ENCODE measurements around the gene ACTN4. TPM values are rescaled to one million over a fixed set of nuclear protein-coding genes. Genes with fewer than 3 reads are reported as not detected.
A peak's percentile ranks its signal among the peaks of the same experiment; 100 is the strongest.
"Not testable (repeated sequence)": the region's sequence is repeated elsewhere in the genome, so short reads cannot be mapped to it uniquely, and the experiment has no call there.

ACTN4 gene
- total and polyA plus RNA-seq, 2 experiments from 2014 or later, result 59.3 to 321 TPM

GRCh38 chr19:38745316-38745715 lies 97.9 kb downstream of the ACTN4 start:
- TF ChIP-seq EZH2 (IDR thresholded peaks at IDR 0.05; ENCODE audit: borderline replicate concordance) (no peak), EZH2phosphoT487 (IDR thresholded peaks at IDR 0.05; ENCODE audit: low read depth, severe bottlenecking, unreplicated experiment) (no peak), CTCF (IDR thresholded peaks at IDR 0.05; ENCODE audit: poor library complexity) (no peak)
- H3K9me3 ChIP-seq (ENCODE audit: low read depth), result no peaks in the 10 kb centered on the region
- no peaks in the 10 kb centered on the region for H3K27me3 ChIP-seq
- H4K20me1 ChIP-seq (ENCODE audit: insufficient read depth, poor library complexity, severe bottlenecking), result no peaks in the 10 kb centered on the region
- WGBS (ENCODE audit: low lambda C conversion rate, missing lambda C conversion rate), result 88% methylated on average over 7 of the region's 7 CpGs
- no peaks in the 10 kb centered on the region for H3K36me3 ChIP-seq (replicated peaks; ENCODE audit: insufficient read depth, low read depth)
- no peak for DNase-seq (ENCODE audit: low spot score)
- H3K4me2 ChIP-seq, result no peak overlapping the region
- no peak overlapping the region for H2AFZ ChIP-seq
- H3K27ac ChIP-seq, result no peak overlapping the region
- H3K9me2 ChIP-seq (replicated peaks; ENCODE audit: insufficient read depth), result no peaks in the 10 kb centered on the region
- no peaks in the 10 kb centered on the region for H3K79me2 ChIP-seq
- no peaks in the 10 kb centered on the region for H3K4me1 ChIP-seq (ENCODE audit: insufficient read depth)
- H3K4me3 ChIP-seq, result no peak overlapping the region

GRCh38 chr19:38753783-38754182 lies 106.3 kb downstream of the ACTN4 start:
- not testable (repeated sequence) for H3K9me2 ChIP-seq (replicated peaks; ENCODE audit: insufficient read depth); DNase-seq (ENCODE audit: low spot score); H3K27me3 ChIP-seq; H3K9me3 ChIP-seq (ENCODE audit: low read depth); H4K20me1 ChIP-seq (ENCODE audit: insufficient read depth, poor library complexity, severe bottlenecking); H3K4me3 ChIP-seq; H3K4me2 ChIP-seq; H3K36me3 ChIP-seq (replicated peaks; ENCODE audit: insufficient read depth, low read depth); H3K79me2 ChIP-seq; H2AFZ ChIP-seq; H3K4me1 ChIP-seq (ENCODE audit: insufficient read depth)
- WGBS (ENCODE audit: low lambda C conversion rate, missing lambda C conversion rate), result 58% methylated on average over 3 of the region's 3 CpGs
- H3K27ac ChIP-seq, result peak overlapping the region; percentile 27

- H2AFZ ChIP-seq; H3K4me2 ChIP-seq; H3K9me3 ChIP-seq (ENCODE audit: low read depth); H3K79me2 ChIP-seq; H3K36me3 ChIP-seq (replicated peaks; ENCODE audit: insufficient read depth, low read depth); H3K27me3 ChIP-seq; DNase-seq (ENCODE audit: low spot score); H3K4me1 ChIP-seq (ENCODE audit: insufficient read depth); H3K4me3 ChIP-seq; H4K20me1 ChIP-seq (ENCODE audit: insufficient read depth, poor library complexity, severe bottlenecking); H3K9me2 ChIP-seq (replicated peaks; ENCODE audit: insufficient read depth): not testable (repeated sequence)
- peak overlapping the region; percentile 27 for H3K27ac ChIP-seq
- WGBS (ENCODE audit: low lambda C conversion rate, missing lambda C conversion rate), result 44% methylated on average over 2 of the region's 2 CpGs
Measured at GRCh38 chr19:38754196-38754595, 106.7 kb downstream of the ACTN4 start.

- Histone ChIP-seq H3K36me3 (replicated peaks; ENCODE audit: insufficient read depth, low read depth) (no peaks in the 10 kb centered on the region), H3K4me1 (ENCODE audit: insufficient read depth) (peaks cover 12% of the 10 kb centered on the region), H3K4me2 (no peak overlapping the region), H3K4me3 (no peak overlapping the region), H3K79me2 (peaks cover 2% of the 10 kb centered on the region), H3K9me3 (ENCODE audit: low read depth) (no peaks in the 10 kb centered on the region), H3K27me3 (no peaks in the 10 kb centered on the region), H4K20me1 (ENCODE audit: insufficient read depth, poor library complexity, severe bottlenecking) (no peaks in the 10 kb centered on the region), H3K9me2 (replicated peaks; ENCODE audit: insufficient read depth) (no peaks in the 10 kb centered on the region), H2AFZ (no peak overlapping the region), H3K27ac (no peak overlapping the region)
- WGBS (ENCODE audit: low lambda C conversion rate, missing lambda C conversion rate), result 69% methylated on average over 10 of the region's 10 CpGs
- DNase-seq (ENCODE audit: low spot score), result peak; percentile 40
- no peak for TF ChIP-seq EZH2 (IDR thresholded peaks at IDR 0.05; ENCODE audit: borderline replicate concordance)
- no peak for TF ChIP-seq CTCF (IDR thresholded peaks at IDR 0.05; ENCODE audit: poor library complexity)
- no peak for TF ChIP-seq EZH2phosphoT487 (IDR thresholded peaks at IDR 0.05; ENCODE audit: low read depth, severe bottlenecking, unreplicated experiment)
Measured at GRCh38 chr19:38759590-38760003, 112.1 kb downstream of the ACTN4 start.

GRCh38 chr19:38760805-38761517 lies 113.5 kb downstream of the ACTN4 start:
- Histone ChIP-seq H3K27ac (peak overlapping the region; percentile 95), H3K4me1 (ENCODE audit: insufficient read depth) (peaks cover 12% of the 10 kb centered on the region), H3K4me2 (peak overlapping the region; percentile 65)
- H3K27me3 ChIP-seq; H3K9me3 ChIP-seq (ENCODE audit: low read depth); H3K4me3 ChIP-seq; DNase-seq (ENCODE audit: low spot score); H4K20me1 ChIP-seq (ENCODE audit: insufficient read depth, poor library complexity, severe bottlenecking); H3K36me3 ChIP-seq (replicated peaks; ENCODE audit: insufficient read depth, low read depth); H3K9me2 ChIP-seq (replicated peaks; ENCODE audit: insufficient read depth); H2AFZ ChIP-seq; H3K79me2 ChIP-seq: not testable (repeated sequence)
- 72% methylated on average over 6 of the region's 6 CpGs for WGBS (ENCODE audit: low lambda C conversion rate, missing lambda C conversion rate)

- H2AFZ ChIP-seq; H3K9me2 ChIP-seq (replicated peaks; ENCODE audit: insufficient read depth); H3K9me3 ChIP-seq (ENCODE audit: low read depth); DNase-seq (ENCODE audit: low spot score); H3K79me2 ChIP-seq; H3K36me3 ChIP-seq (replicated peaks; ENCODE audit: insufficient read depth, low read depth); H4K20me1 ChIP-seq (ENCODE audit: insufficient read depth, poor library complexity, severe bottlenecking); H3K4me3 ChIP-seq; H3K27me3 ChIP-seq: not testable (repeated sequence)
- 95% methylated on average over 9 of the region's 9 CpGs for WGBS (ENCODE audit: low lambda C conversion rate, missing lambda C conversion rate)
- peaks cover 12% of the 10 kb centered on the region for H3K4me1 ChIP-seq (ENCODE audit: insufficient read depth)
- H3K4me2 ChIP-seq, result peak overlapping the region; percentile 65
- peak overlapping the region; percentile 95 for H3K27ac ChIP-seq
Measured at GRCh38 chr19:38761884-38762389, 114.5 kb downstream of the ACTN4 start.

Measured in hepatocyte (in vitro differentiated cells).